Small intestine (tissue), 4 donors: ENCODE data around the gene MTCL3. TPM values are rescaled to one million over a fixed set of nuclear protein-coding genes. Genes with fewer than 3 reads are reported as not detected.

Source experiments
- polyA plus RNA-seq, 4 donors: library from polyadenylated mRNA; stranded (reverse) in 3 of 4; unstranded in 1 of 4; fragments of 200-250 nt in 3 of 4; fragments of 120-200 nt in 1 of 4; gene quantifications; one replicate each; pipeline versions ENCODE4 v1.2.1 to v1.2.3, GENCODE V29; 2013
- donor health status: healthy with polysubstance abuse.
- donor health status: Bipolar disorder and iron deficiency.
- donor health status: healthy.

The MTCL3 gene

Other genes with a start within 250 kb of the MTCL3 start
- 10 to 100 TPM; 50.0 to 62.2 (median 60.0) TPM for gene ECHDC1, start 175.7 kb downstream of the MTCL3 start, polyA plus RNA-seq
- 1 to 10 TPM in 3 of 4 donors, not detected in 1; 1.1 to 2.6 (median 2.0) TPM for gene KIAA0408, start 59.9 kb downstream of the MTCL3 start, polyA plus RNA-seq
- gene C6orf58, start 57.8 kb upstream of the MTCL3 start, polyA plus RNA-seq: under 1 TPM in 2 of 4 donors, not detected in 2; 0.06 to 0.09 TPM